GM20431 (cell line): ENCODE results near the gene TMEM214.

Experiments
- in situ Hi-C: fragments of 300-500 bp; cut with MseI, MboI; formaldehyde crosslinking; loops from one replicate; pipeline ENCODE4 v1.15.0; 2020; ENCODE audit warnings: low sequenced_read_pairs; ENCODE audit not compliant: unreplicated experiment

Gene TMEM214

DNA sequence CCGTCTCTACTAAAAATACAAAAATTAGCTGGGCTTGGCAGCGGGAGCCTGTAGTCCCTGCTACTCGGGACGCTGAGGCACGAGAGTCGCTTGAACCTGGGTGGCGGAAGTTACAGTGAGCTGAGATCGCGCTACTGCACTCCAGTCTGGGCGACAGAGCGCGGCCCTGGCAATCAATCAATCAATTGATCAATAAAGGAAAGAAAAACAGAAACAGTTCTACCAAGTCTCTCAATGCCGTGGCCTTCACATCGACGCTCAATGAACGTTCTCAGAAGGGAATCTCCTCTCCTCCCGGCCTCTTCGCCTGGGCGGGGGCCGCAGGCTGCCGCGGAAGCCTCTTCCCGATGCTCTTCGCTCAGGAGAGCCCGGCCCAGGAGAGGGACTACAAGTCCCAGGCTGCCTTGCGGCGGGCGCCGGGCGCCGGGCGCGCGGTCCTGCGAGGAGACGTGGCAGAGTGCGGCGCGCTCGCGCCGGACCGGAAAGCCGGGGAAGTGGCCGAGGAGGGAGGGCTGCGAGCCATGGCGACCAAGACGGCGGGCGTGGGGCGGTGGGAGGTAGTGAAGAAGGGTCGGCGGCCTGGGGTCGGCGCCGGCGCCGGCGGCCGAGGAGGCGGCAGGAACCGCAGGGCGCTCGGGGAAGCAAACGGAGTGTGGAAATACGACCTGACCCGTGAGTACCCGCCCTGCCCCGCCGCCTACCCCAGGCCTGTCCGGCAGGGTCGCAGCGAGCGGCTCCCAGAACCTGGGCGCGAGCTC lies at the start of gene TMEM214:
Gene TMEM214 (plus strand): TSS at position 471 of the 758 bp plus-strand sequence. CDS start 51 bp downstream, at position 522.
- in situ Hi-C loops: no loop called here

DNA sequence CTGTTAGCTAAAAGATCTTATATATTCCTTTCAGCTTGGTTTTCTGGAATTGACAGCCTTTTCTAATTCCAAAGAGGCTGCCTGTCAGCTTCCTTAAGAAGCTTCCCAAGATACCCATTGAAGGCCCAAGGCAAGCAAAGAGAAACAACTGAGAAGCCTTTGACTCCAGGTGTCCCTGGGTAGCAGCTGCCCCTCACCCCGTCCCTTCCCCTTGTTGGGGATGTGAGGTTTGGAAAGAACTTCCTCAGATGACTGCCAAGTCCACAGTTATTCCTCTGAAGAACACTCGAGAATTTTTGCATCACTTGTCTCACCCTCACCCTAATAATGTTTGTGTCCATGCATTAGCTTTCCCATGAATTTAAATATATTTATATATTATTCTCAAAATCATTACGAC lies 49.0 kb upstream of the TMEM214 start:
- in situ Hi-C loops: no loop called here

- in situ Hi-C loops: no loop called here
Observed at GRCh38 chr2:26985807-26986206, 47.0 kb upstream of the TMEM214 start.

- in situ Hi-C loops: no loop called here
Observed at GRCh38 chr2:26986576-26986975, 46.2 kb upstream of the TMEM214 start.

- in situ Hi-C loops: no loop called here
Observed at GRCh38 chr2:26988058-26988860, 44.5 kb upstream of the TMEM214 start.

DNA sequence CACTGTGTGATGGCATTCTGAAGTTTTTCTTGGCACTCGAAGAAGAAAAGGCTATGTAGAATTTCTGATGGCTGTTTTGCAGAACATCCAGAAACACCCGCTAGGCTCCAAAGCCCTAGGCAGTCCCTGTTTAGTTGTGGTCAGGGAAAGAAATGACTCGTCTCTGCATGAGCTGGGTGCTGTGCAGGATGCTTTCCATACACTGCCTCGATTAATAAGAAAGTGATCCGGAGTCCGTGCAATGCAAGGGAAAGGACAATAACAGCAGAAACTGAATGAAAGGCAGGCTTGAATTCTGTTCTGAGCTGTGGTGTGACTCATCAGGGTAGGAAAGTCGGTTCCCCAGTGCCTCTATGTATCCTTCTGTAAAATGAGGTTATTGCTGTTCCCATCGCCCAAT lies 43.6 kb upstream of the TMEM214 start:
- in situ Hi-C loops: no loop called here

- in situ Hi-C loops: no loop called here
Observed at GRCh38 chr2:26991717-26992116, 41.0 kb upstream of the TMEM214 start.

- in situ Hi-C loops: no loop called here
Observed at GRCh38 chr2:26993768-26994167, 39.0 kb upstream of the TMEM214 start.

DNA sequence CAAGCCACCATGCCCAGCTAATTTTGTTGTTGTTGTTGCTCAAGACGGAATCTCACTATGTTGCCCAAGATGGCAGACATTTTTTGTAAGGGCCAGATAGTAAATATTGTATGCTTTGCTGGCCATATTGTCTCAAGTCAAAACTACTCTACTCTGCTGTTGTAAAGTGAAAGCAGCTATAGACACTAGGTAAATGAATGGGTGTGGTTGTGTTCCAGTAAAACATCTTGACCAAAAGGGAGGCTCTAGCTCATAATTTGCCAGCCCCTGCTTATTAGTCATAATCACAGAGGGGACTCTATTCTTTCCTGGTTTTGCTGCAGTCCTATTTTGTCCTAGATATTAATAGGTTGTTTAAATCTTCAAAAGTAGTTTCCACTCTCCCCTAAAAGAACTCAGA lies 37.8 kb upstream of the TMEM214 start:
- in situ Hi-C loops: no loop called here

DNA sequence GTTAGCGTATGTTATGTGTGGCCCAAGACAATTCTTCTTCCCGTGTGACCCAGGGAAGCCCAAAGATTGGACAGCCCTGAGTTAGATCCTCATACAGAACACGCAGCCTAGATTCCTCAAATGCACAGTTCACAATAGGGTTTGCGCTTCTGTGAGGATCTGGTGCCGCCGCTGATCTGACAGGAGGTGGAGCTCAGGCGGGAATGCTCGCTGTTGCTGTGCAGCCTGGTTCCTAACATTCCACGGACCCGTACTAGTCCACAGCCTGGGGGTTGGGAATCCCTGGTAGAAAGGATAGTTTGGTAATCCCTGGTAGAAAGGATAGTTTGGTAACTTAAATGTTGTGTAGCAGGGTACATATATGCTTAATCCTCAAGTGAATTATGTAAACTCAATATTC lies 35.4 kb upstream of the TMEM214 start:
- in situ Hi-C loops: no loop called here

- in situ Hi-C loops: no loop called here
Observed at GRCh38 chr2:26998323-26998722, 34.4 kb upstream of the TMEM214 start.

- in situ Hi-C loops: no loop called here
Observed at GRCh38 chr2:27000228-27000627, 32.5 kb upstream of the TMEM214 start.

- in situ Hi-C loops: no loop called here
Observed at GRCh38 chr2:27000995-27001394, 31.8 kb upstream of the TMEM214 start.

- in situ Hi-C loops: no loop called here
Observed at GRCh38 chr2:27001950-27002349, 30.8 kb upstream of the TMEM214 start.

DNA sequence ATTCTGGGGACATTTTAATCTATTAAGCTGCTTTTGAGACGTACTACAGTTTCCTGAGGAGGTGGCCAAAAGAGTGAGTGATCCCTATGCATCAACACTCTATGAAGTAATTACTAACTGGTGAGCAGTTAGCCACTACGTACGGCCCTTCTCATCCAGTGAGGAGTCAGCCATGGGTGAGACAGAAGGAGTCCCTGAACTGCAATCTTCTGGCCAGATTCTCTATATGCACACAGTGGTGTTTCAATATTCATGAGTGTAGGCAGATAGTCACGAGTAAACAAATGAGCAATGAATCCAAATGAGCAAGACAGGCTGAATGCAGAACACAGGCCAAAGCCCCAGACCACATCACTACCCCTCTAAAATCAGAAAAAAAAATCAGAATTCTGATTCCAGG lies 29.8 kb upstream of the TMEM214 start:
- in situ Hi-C loops: no loop called here

DNA sequence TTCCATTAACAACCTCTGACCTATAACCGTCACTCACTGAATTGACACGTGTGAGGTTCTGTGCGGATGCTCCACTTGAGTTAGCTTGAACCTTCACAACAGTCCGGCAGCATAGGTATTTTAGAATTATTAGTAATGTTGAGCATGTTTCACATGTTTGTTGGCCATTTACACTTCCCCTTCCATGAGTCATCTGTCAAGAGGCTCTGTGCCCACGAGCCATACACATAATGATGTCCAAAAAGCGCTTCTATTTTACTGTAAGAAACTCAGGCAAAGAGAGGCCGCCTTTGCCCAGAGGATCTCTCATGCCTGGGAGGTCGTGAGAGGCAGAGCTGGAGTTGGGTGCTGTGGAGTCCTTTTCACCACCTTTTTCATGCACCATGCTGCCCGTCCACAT lies 28.9 kb upstream of the TMEM214 start:
- in situ Hi-C loops: no loop called here

DNA sequence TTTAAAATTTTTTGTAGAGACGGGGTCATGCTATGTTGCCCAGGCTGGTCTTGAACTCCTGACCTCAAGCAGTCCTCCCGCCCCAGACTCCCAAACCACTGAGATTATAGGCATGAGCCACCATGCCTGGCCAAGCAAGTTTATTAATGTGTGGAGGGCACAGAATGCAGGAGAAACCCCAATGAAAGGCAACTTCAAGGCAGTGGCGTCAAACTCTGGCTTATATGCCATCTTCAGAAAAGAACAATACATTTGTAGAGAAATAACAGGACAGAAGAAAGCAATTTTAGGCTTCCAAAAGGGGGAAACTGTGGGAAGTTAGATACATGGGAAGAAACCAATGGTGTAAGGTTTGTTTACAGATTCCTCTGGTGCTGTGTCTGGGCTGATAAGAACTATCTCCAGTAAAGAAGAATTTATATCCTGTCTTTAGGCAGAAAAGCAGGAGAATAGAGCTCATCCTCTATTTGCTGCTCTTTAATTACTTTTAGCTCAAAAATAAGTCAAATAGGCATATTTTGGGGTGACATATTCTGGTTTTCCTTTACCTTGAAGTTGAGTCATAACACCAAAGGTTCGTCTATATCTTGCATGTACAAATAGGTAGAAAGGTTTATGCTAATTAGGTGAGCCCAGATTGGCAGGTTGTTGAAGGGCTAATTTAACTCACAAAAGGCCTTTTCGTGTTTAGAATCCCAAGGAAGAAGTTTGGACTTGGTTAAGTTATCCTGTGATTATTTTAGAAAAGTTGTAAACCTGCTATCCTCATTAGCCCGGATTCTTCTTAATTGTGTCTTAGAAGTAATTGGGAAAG lies 26.0 kb upstream of the TMEM214 start:
- in situ Hi-C loops: no loop called here

- in situ Hi-C loops: no loop called here
Observed at GRCh38 chr2:27007416-27008374, 25.1 kb upstream of the TMEM214 start.

DNA sequence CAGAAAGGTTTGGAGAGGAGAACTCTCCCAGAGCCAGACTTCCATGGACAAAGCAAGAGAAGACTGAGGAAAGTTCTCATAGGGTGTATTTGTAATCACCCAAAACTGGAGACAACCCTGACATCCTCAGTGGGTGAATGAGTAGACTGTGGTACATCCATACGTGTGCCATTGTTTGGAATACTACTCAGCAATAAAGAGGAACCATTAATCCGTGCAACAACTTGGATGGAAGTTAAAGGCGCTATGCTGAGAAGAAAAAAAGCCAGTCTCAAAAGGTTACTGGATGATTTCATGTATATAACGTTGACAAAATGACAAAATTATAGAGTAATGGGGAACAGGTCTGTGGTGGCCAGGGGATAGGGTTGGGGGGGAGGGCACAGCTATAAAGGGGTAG lies 24.1 kb upstream of the TMEM214 start:
- in situ Hi-C loops: no loop called here

DNA sequence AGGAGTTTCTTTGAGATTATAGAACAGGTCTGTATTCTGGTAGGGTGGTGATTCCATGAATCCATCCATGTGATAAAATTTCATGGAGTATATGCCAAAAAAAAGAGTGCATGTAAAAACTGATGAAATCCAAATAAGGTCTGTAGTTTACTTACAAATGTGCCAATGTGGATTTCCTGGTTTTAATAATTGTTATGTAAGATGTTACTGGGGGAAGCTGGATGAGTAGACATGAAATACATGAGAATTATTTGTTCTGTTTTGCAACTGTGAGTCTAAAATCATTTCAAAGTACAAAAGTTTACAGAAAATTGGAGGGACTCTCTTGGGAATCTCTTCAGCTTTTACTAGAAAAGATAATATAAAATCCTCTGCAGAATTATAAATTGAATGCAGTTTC lies 23.7 kb upstream of the TMEM214 start:
- in situ Hi-C loops: no loop called here
